Skin of body (tissue), 2 donors: ENCODE results near the gene HCRTR1. TPM values are rescaled to one million over a fixed set of nuclear protein-coding genes. Genes with fewer than 3 reads are reported as not detected.
"Not testable (repeated sequence)": the region's sequence is repeated elsewhere in the genome, so short reads cannot be mapped to it uniquely, and the experiment has no call there.

Source experiments
- DNase-seq: peaks from one replicate; lab custom pipeline; 2025; lab: John Stamatoyannopoulos, UW
- total RNA-seq: library from RNA; depleted of rRNA; stranded (reverse); fragments of >200 nt; gene quantifications from one replicate; pipeline ENCODE4 v1.2.3, GENCODE V29; 2014

HCRTR1 gene
- total RNA-seq, 1 donor from 2014 or later, result not detected

DNA sequence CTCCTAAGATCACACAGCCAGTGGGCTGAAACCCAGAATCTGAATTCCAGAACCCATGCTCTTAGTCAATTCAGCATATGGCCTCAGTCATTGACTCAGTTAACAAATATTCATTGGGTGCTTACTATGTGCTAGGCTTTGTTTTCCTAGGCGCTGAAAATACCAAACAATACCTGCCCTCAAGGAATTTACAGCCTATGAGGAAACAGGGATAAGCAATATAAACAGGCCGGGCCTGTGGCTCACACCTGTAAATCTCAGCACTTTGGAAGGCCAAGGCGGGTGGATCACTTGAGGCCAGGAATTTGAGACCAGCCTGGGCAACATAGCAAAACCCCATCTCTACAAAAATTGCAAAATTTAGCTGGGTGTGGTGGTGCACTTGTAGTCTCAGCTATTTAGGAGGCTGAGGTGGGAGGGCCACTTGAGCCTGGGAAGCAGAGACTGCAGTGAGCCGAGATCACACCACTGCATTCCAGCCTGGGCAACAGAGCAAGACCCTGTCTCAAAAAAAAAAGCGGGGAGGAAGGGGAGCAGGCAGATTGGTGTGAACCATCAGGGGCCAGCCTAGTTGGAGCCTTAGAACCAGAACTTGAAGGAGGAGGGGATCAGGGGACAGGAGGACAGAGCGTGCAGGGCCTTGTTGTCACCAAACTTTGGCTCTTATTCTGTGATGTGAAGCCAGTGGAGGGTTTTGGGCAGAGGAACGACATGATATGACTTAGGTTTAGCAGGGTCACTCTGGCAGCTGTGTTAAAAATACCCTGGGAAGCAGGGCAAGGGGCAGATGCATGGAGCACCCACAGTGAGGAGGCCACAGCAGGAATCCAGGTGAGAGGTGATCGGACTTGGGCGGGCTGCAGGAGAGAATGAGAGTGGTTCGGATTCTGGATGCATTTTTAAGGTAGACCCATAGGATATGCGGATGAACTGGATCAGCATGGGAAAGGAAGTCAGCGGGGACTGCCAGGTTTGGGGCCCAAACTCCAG is 35.4 kb upstream of the HCRTR1 start:
- no peak for DNase-seq

- no peak for DNase-seq
Measured at GRCh38 chr1:31583082-31583994, 34.2 kb upstream of the HCRTR1 start.

DNA sequence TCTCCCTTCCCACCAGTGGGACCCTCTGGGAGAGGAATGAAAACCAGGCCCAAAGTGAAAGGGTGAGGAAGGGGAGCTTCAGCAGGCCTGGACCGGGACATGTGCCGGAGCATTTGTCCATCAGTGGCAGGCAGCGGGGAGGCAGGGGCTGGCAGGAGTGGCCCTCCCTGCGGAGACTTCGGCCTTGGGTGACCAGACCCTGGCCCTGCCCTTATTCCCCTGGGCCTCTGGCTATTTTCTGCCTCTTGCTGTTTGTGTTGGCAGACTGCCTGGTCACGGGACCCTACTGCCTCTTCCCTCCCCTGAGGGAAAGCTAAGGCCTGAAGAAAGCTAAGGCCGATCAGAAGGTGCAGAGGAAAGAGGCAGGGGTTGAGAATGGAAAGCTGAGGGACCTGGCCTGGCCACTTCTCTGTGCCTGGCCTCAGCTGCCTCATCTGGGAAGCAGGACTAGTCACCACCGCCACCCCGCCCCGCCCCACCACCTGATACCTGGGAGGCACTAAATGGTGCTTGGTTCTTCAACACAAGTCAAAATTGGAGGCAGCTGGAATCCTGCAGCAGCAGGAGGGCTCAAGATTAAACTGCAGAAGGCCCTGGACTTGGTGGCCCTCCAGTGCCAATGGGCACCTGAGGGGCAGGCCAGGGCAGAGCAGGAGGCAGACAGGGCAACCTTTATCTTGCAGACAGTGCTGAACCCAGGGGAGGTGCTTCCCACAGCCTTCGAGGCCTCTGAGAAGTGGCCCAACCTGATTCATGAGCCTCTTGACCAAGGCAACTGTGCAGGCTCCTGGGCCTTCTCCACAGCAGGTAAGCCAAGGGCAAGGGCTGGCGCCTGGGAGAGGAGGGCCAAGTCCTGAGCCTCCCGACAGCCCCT is 33.3 kb upstream of the HCRTR1 start:
- DNase-seq, result peak; percentile 27

GRCh38 chr1:31584869-31585735 is 32.4 kb upstream of the HCRTR1 start:
- no peak for DNase-seq

- DNase-seq, result no peak
Measured at GRCh38 chr1:31585736-31586365, 31.6 kb upstream of the HCRTR1 start.

DNA sequence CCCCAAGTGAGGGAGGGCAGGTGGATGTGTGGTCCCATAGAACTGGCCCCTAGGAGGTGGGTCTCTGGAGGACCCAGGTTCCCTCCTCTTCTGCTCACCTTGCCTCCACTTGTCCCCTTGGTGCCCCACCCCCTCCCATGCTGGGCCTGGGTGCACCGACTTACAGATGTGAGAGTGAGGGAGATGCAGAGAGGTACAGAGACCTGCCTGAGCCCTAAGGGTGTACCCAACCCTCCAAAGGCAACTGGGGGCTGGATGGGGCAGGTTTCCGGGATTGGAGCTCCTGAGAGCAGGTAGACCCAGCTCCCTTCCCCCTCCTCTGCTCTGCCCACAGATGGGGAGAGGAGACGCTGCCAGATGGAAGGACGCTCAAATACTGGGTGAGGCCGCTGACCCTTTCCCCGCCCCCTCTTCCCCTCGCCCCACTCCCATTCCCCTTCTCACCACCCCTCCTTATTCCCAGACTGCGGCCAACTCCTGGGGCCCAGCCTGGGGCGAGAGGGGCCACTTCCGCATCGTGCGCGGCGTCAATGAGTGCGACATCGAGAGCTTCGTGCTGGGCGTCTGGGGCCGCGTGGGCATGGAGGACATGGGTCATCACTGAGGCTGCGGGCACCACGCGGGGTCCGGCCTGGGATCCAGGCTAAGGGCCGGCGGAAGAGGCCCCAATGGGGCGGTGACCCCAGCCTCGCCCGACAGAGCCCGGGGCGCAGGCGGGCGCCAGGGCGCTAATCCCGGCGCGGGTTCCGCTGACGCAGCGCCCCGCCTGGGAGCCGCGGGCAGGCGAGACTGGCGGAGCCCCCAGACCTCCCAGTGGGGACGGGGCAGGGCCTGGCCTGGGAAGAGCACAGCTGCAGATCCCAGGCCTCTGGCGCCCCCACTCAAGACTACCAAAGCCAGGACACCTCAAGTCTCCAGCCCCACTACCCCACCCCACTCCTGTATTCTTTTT is 30.8 kb upstream of the HCRTR1 start:
- no peak for DNase-seq

DNA sequence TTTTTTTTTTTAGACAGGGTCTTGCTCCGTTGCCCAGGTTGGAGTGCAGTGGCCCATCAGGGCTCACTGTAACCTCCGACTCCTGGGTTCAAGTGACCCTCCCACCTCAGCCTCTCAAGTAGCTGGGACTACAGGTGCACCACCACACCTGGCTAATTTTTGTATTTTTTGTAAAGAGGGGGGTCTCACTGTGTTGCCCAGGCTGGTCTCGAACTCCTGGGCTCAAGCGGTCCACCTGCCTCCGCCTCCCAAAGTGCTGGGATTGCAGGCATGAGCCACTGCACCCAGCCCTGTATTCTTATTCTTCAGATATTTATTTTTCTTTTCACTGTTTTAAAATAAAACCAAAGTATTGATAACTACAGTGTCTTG is 30.2 kb upstream of the HCRTR1 start:
- not testable (repeated sequence) for DNase-seq

DNA sequence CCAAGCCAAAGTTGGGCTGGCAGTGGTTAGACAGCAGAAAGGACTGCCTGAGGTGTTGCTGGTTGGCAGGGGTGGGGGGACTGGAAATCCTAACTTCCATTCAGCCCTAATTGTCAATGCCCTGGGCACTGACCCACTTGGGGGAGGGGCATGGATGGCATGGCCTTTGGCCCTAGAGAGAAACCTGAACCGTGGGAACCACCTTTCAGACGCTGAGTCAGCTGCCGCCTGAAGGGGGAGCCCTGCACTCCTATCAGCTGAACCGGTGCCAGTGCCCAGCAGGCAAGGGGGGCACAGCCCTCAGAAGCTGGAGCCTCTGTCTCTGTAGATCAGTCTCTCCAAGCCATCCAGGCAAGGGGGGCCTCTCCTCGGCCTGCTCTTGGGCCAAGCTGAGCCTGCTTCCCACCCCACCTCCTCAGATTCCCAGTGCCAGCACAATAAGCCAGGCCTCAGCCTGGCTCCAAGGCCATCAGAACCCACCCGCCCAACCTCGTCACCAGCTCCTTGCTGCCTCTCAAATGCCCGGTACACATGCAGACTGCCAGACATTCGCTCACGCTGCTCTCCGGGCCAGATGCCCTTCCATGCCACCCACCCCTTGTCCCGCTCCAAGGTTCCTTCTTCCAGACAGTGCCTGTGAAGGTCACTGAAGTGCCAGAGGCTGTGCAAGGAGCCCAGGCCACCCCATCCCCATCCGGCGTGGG is 29.6 kb upstream of the HCRTR1 start:
- DNase-seq, result no peak

DNA sequence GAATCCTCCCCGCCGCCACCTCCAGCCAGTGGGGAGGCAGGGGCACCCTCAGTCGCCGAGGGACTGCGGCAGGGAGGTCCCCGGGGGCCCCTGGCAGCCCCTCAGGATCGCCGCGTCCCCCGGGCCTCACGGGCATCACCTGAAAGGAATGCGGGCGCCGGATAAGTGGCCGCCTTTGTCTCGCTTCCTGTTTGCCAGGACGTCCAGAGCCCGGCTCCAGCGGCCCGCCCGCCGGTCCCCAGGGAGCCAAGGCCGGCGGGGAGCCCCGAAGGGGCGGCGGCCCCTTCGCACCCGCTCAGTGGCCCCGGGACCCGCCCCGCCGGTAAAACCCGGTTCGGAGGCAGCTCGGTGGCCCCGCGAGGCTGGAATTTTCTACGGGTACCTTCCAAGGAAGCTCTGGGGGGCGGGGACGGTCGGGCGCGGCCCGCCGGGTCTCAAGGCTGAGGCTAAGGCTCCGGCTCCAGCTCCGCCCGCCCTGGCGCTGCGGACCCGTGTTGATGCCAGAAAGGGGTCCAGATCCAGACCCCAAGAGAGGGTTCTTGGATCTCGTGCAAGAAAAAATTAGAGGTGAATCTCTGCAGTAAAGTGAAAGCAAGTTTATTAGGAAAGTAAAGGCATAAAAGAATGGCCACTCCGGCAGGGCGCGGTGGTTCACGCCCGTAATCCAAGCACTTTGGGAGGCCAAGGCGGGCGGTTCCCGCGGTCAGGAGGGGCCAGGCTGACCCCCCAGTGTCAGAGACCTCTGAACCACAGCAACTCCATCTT is 28.6 kb upstream of the HCRTR1 start:
- DNase-seq, result no peak

DNA sequence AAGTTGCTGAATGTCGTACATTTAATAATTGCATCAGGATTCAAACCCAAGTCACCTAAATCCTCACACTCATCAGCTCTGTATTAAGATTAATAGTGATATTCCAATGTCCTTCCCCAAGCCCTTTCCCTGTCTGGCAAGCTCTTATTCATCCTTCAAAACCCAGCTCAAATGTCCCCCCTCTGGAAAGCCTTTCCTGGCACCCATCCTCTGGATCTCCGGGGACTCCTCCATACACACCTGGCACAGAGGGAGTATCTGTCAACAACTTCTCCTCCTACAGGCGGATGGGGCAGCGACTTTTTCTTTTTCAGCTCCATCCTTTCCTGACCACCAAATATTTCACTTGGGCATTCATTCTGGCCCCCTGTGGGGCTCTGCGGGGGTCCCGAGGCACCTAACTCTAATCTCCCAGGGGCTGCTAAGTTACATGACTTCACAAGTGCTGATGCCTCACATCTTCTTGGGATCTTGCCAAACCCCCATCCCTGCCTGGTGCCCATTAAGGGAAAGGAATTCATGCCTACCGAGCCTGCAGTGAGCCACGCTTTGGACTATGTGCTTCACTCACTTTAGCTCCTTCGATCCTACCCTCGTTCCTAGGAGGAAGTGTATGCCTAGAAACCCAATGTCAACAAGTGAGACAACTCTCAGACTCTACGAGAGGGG is 25.9 kb upstream of the HCRTR1 start:
- no peak for DNase-seq

GRCh38 chr1:31592132-31592531 is 25.4 kb upstream of the HCRTR1 start:
- DNase-seq, result no peak

GRCh38 chr1:31593136-31593665 is 24.3 kb upstream of the HCRTR1 start:
- DNase-seq, result no peak

DNA sequence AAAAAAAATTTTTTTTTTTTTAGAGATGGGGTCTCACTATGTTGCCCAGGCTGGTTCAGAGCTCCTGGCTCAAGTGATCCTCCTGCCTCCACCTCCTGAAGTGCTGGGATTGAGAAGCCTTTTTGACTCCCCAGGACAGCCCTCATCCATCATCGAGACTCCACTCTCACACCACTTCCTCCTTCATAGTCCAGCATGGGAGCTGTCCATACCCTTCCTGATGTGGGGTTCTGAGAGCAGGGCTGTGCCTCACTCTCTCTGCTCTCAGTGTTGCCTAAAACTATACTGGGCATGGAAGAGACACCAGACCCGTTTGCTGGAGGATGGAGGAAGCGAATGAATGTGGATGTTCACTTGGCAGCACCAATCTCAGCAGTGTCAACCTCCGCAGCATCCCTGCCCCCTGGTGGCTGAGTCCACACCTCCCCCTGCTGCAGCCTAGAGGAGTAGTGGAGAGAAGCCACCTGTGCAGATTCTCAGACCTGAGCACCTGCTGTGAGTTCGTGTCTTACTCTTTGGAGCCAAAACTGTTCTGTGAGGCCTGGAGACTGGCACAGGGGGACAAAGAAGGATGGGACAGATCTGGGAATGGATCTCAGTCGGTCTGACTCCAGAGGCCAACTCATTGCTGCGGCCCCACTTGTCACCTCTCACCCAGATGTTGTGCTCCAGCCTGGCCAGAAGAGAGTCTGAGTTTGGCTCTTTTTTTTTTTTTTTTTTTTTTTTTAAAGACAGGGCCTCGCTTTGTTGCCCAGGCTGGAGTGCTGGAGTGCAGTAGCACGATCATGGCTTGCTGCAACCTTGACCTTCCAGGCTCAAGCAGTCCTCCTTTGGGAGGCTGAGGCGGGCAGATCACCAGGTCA is 23.5 kb upstream of the HCRTR1 start:
- DNase-seq, result no peak

- no peak for DNase-seq
Measured at GRCh38 chr1:31595836-31596736, 21.4 kb upstream of the HCRTR1 start.
